Adipocyte (in vitro differentiated cells): ENCODE data around the gene RTCB.
A peak's percentile ranks its signal among the peaks of the same experiment; 100 is the strongest.
"Not testable (repeated sequence)": the region's sequence is repeated elsewhere in the genome, so short reads cannot be mapped to it uniquely, and the experiment has no call there.

ENCODE experiments used
- DNase-seq: peaks from one replicate; pipeline ENCODE4 v3.0.0-alpha.2; 2015; ENCODE audit warnings: low read depth
- H3K27me3 ChIP-seq: replicated peaks from 2 replicates; pipeline ENCODE4 v1.7.0; 2013; ENCODE audit warnings: mild to moderate bottlenecking, low read length, moderate library complexity; ENCODE audit not compliant: control insufficient read depth, insufficient read depth
- H3K36me3 ChIP-seq: 2 replicates; pipeline ENCODE4 v1.7.0; 2013; ENCODE audit warnings: low read length, mild to moderate bottlenecking, moderate library complexity; ENCODE audit not compliant: control insufficient read depth, insufficient read depth, severe bottlenecking
- H3K4me1 ChIP-seq: 2 replicates; pipeline ENCODE4 v1.7.0; 2013; ENCODE audit warnings: mild to moderate bottlenecking, low read length, moderate library complexity; ENCODE audit not compliant: control insufficient read depth, insufficient read depth
- H3K4me3 ChIP-seq: 2 replicates; pipeline ENCODE4 v1.7.0; 2013; ENCODE audit warnings: mild to moderate bottlenecking, low read length, moderate library complexity
- H3K9ac ChIP-seq: 2 replicates; pipeline ENCODE4 v1.7.0; 2013; ENCODE audit warnings: mild to moderate bottlenecking, low read length, moderate library complexity
- H3K9me3 ChIP-seq: 2 replicates; pipeline ENCODE4 v1.7.0; 2013; ENCODE audit warnings: mild to moderate bottlenecking, low read length, moderate library complexity; ENCODE audit not compliant: control insufficient read depth

The RTCB gene

GRCh38 chr22:32389685-32390084 lies 22.4 kb downstream of the RTCB start:
- Histone ChIP-seq H3K4me3 (no peak overlapping the region), H3K36me3 (peaks cover 82% of the 10 kb centered on the region), H3K27me3 (no peaks in the 10 kb centered on the region), H3K9me3 (no peaks in the 10 kb centered on the region), H3K4me1 (no peaks in the 10 kb centered on the region), H3K9ac (no peak overlapping the region)
- peak; percentile 26 for DNase-seq

DNA sequence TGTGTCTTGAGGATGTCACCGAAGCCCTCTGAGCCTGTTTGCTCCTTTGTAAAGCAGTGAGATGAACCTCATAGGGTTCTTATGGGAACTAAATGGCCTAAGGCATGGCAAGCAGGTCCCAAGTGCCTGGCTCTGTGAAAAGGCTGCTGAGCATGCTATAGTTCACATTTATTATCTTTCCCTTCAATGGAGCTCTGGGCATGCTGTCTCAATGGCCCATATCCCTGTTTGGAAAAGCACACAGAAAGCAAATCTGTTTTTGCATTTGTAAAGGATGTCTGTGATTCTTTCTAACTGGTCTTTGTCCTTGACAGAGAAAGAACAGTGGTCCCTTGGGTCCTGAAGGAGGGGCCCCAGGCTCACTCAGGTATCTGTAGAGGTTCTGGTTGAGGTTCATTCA lies 26.4 kb downstream of the RTCB start:
- no peak overlapping the region for H3K4me3 ChIP-seq
- H3K36me3 ChIP-seq = peaks cover 45% of the 10 kb centered on the region
- H3K9ac ChIP-seq = no peak overlapping the region
- H3K27me3 ChIP-seq = no peaks in the 10 kb centered on the region
- no peak for DNase-seq
- H3K4me1 ChIP-seq = no peaks in the 10 kb centered on the region
- no peaks in the 10 kb centered on the region for H3K9me3 ChIP-seq

DNA sequence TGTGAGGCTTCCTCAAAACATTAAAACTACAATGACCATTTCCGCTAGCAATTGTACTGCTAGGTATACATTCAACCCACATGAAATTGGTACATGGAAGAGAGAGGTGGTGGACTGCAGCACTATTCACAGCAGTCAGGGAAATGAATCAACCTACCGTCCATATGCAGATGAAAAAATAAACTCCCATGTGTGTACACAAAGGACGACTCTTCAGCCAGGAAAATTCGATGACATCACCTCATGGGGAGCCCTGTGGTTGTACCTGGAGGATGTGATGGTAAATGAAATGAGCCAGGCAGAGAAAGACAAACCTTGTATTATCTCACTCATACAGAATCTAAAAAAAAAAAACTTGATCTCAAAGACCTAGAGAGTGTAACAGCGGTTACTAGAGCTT lies 31.1 kb downstream of the RTCB start:
- no peak overlapping the region for H3K9ac ChIP-seq
- H3K4me1 ChIP-seq = no peaks in the 10 kb centered on the region
- no peaks in the 10 kb centered on the region for H3K9me3 ChIP-seq
- H3K36me3 ChIP-seq = peaks cover 7% of the 10 kb centered on the region
- no peak overlapping the region for H3K4me3 ChIP-seq
- H3K27me3 ChIP-seq = no peaks in the 10 kb centered on the region
- no peak for DNase-seq

DNA sequence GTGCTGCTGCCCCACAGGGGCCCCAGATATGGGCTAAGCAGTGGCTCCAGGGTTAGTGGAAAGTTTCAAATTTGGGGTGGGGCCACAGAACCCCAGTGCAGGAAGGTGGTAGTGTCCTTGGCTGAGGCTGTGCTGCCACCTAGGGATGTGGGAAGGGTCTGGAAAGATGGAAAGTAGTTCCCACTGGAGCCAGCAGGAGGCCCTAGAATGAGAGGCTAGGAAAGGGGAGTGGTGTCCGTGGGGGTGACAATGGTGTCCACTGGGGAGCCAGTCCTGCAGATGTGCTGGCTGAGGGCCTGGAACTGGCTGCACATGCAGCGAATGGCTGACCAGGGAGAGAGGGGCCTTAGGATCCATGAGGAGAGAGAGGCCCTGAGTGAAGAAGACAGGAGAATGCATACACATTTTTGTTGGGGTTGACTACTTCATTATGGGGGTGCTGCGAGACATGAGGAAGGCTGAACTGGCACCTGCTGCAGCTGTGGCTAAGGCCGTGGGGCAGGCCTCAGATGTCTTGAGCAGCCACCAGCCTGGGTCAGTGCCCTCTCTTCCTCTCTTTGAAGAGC lies 33.3 kb downstream of the RTCB start:
- peak; percentile 3 for DNase-seq

GRCh38 chr22:32376681-32377080 lies 35.4 kb downstream of the RTCB start:
- Histone ChIP-seq H3K4me1 (no peaks in the 10 kb centered on the region), H3K9me3 (no peaks in the 10 kb centered on the region), H3K4me3 (no peak overlapping the region), H3K36me3 (no peaks in the 10 kb centered on the region), H3K27me3 (no peaks in the 10 kb centered on the region), H3K9ac (no peak overlapping the region)
- DNase-seq = no peak

More for the DNA sequence above, 33.3 kb downstream of the RTCB start:
- H3K4me3 ChIP-seq = no peak overlapping the region
- H3K27me3 ChIP-seq = no peaks in the 10 kb centered on the region
- H3K4me1 ChIP-seq = no peaks in the 10 kb centered on the region
- H3K9ac ChIP-seq = no peak overlapping the region
- no peaks in the 10 kb centered on the region for H3K36me3 ChIP-seq
- H3K9me3 ChIP-seq = no peaks in the 10 kb centered on the region

GRCh38 chr22:32375678-32376450 lies 36.2 kb downstream of the RTCB start:
- Histone ChIP-seq H3K9me3 (no peaks in the 10 kb centered on the region), H3K4me1 (no peaks in the 10 kb centered on the region), H3K36me3 (no peaks in the 10 kb centered on the region), H3K27me3 (no peaks in the 10 kb centered on the region), H3K4me3 (no peak overlapping the region), H3K9ac (no peak overlapping the region)
- no peak for DNase-seq

DNA sequence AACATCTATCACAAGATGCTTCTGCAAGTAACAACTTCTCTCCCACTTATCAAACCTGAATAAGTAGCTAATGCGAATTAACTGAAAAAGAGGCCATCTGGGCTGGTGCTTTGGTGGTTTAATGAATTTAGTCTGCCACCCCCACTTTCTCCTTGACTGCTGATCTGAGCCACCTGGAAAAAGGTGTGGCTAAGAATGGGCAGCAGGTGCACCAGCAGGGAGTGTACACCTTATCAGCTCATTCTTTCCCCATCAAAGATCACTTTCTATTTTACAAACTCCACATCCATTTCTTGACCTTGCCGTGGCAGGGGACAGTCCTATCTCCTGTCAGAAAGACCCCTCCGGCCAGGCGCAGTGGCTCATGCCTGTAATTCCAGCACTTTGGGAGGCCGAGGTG lies 47.8 kb downstream of the RTCB start:
- no peak overlapping the region for H3K4me3 ChIP-seq
- H3K36me3 ChIP-seq = no peaks in the 10 kb centered on the region
- DNase-seq = no peak
- H3K27me3 ChIP-seq = peaks cover 9% of the 10 kb centered on the region
- H3K9me3 ChIP-seq = no peaks in the 10 kb centered on the region
- H3K9ac ChIP-seq = no peak overlapping the region
- H3K4me1 ChIP-seq = no peaks in the 10 kb centered on the region

DNA sequence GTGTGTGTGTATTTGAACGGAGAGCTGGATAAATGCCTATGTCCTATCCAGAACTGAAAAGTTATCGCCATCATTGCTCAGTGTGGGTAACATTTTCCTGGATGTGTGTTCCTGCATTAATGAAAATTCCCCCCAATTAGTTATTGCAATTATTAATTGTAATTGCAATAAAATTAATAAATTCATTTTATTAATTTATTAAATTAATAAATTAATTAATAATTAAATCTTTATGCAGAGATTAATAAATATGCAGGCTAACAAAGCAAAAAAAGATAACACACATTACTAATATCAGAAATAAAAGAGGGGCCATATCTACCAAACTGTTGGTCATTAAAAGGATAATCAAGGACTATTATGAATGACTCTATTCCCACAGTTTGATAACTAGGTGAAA lies 50.8 kb downstream of the RTCB start:
- Histone ChIP-seq H3K9ac (no peak overlapping the region), H3K27me3 (peaks cover 3% of the 10 kb centered on the region), H3K4me3 (no peak overlapping the region), H3K4me1 (no peaks in the 10 kb centered on the region), H3K9me3 (no peaks in the 10 kb centered on the region), H3K36me3 (no peaks in the 10 kb centered on the region)
- DNase-seq = no peak

DNA sequence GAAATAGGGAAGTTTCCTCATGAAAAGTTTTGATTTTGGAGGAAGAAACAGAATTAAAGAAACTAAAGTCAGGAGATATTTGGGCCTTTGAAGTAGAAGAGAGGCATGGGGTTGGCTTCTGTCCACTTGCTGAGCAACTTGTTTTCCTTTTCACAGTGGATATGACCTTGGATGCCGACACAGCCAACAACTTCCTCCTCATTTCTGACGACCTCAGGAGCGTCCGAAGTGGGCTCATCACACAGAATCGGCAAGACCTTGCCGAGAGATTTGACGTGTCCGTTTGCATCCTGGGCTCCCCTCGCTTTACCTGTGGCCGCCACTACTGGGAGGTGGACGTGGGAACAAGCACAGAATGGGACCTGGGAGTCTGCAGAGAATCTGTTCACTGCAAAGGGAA lies 52.0 kb downstream of the RTCB start:
- not testable (repeated sequence) for H3K4me3 ChIP-seq, H3K9me3 ChIP-seq, H3K9ac ChIP-seq, H3K36me3 ChIP-seq, H3K27me3 ChIP-seq, H3K4me1 ChIP-seq, DNase-seq

DNA sequence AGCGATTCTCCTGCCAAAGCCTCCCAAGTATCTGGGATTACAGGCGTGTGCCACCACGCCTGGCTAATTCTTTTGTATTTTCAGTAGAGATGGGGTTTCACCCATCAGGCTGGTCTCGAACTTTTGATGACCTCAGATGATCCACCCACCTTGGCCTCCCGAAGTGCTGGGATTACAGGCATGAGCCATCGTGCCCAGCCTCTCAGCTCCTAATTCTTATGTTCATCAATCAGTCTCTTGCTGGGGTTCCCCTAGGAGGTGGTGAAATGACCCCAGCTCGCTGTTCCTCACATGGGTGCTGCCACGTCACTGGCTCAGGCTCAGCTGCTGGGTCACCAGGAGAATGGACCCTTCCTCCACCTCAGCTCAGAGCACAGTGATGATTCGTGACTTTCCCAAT lies 54.5 kb downstream of the RTCB start, which contains the start of gene RFPL3:
TSS of gene RFPL3 (plus strand) at position 301 of the 400 bp plus-strand sequence. CDS start 205 bp downstream, outside the sequence.
- DNase-seq, H3K9me3 ChIP-seq: not testable (repeated sequence)

DNA sequence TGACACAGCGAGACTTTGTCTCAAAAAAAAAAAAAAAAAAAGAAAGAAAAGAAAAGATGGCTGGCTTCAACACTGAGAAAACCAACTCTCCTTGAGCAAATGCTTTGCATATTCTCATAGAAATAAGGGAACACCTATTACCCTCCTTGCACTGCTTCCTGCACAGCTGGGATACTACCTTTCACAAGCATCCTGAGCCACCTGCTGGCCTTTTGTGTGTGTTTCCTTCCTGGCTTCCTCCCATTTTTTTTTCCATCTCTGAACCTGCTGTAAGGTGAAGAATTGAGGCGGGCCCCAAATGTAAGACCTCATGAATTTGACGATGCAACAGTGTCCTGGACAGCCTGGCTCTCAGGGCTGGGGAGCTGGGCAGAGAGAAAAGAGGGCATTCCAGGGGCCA lies 56.3 kb downstream of the RTCB start:
- H3K36me3 ChIP-seq = no peaks in the 10 kb centered on the region
- H3K4me3 ChIP-seq = no peak overlapping the region
- no peak for DNase-seq
- no peaks in the 10 kb centered on the region for H3K4me1 ChIP-seq
- H3K9me3 ChIP-seq = no peaks in the 10 kb centered on the region
- no peaks in the 10 kb centered on the region for H3K27me3 ChIP-seq
- no peak overlapping the region for H3K9ac ChIP-seq

More for the DNA sequence above, 54.5 kb downstream of the RTCB start, which contains the start of gene RFPL3:
- H3K36me3 ChIP-seq, H3K27me3 ChIP-seq, H3K4me3 ChIP-seq, H3K9ac ChIP-seq, H3K4me1 ChIP-seq: not testable (repeated sequence)
